ENCODE measurements around the gene STOX1.
A peak's percentile ranks its signal among the peaks of the same experiment; 100 is the strongest.
"Not testable (repeated sequence)": the region's sequence is repeated elsewhere in the genome, so short reads cannot be mapped to it uniquely, and the experiment has no call there.

STOX1 gene

GRCh38 chr10:68880181-68880580 lies 52.9 kb downstream of the STOX1 start:
- no peak for DNase-seq (ENCODE audit: low read depth in 2 of 2)

GRCh38 chr10:68895041-68895440 lies 67.7 kb downstream of the STOX1 start:
- no peak for DNase-seq (ENCODE audit: low read depth in 2 of 2)

DNA sequence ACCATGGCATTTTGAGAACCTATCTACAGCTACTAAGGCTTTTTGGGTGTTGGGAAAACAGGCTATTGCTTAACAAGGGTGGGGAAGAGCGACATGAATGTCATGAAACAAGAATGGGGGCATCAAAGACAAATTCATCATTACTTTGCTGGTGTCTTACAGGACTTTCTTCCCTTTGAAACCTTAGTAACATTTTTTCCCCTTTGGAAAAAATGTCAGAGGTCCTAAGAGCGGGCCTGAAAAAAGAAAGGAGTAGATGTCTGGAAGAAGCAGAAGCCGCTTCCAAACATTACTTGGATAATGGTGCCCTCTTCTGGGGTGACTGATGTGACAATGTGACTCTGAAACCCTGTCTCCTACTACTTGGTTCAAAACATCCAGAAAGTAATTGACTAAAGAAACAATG lies 70.0 kb downstream of the STOX1 start:
- DNase-seq (ENCODE audit: low read depth in 2 of 2) = peak in 1 of 2 experiments; percentile 11

DNA sequence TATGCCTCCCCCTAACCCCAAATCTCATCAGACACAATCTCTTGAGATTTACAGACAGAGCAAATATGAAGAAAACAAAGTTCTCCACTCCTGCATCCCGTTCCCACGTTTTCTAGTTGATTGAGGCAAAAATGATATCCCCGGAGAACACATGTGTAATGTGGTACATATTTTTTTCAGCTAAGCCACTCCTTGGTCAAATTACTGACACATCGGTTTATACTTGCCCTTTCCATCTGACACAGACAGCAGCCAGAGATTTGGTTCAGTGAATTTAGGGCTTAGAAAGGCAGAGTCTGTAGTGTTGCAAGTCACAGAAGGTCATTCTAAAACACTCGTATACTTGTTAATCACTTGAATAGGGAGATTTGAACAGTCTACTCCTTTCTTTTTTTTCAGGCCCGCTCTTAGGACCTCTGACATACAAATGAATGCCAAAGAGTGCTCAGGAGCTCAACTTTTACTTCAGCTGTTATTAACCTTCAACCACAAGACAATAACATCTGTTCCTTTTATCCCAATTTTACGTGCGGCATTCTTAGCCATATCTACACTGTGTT lies 71.9 kb downstream of the STOX1 start:
- DNase-seq (ENCODE audit: low read depth in 2 of 2) = no peak

GRCh38 chr10:68900427-68901104 lies 73.2 kb downstream of the STOX1 start:
- DNase-seq (ENCODE audit: low read depth in 2 of 2) = no peak

DNA sequence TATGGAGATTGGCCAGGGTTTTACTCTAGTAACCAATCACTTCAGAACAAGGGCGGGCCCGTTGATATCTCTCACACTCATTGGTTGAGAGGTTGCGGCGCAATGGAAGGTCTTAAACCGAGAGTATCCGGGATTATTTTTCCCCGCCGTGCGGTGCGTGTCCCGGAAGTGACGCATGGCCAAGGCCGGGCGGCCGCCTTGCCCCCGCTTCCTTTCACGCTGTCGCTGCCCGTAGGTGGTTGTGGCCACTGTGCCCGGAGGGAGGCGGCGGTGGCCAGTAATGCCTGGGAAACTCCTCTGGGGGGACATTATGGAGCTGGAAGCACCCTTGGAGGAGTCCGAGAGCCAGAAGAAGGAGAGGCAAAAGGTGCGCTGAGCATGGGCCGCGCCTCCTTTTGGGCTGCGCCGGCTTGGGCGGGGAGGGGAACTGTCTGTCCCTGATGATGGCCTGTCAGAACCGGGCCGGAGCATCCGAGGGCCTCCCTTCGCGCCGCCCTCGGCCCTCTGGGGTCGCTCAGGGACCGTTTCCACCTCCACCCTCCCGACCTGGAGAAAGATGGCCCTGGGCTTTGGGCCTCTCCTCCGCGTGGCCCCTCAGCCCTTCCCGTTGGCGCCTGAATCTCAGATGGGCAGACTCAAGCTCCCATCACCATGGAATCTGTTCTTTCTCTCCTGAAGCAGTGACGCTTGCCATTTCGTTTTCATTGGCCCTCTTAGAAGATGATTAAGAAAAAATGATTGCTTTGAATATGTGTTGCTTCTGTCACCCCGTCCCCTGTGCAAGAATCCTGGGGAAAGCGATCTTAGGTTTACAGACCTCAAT lies 74.0 kb downstream of the STOX1 start, which contains the start of gene DDX50:
Gene DDX50, plus strand, starts transcription at position 211 of the 823 bp plus-strand sequence. Its CDS starts 70 bp downstream, at position 281.
- peak; percentile 92 to 94 for DNase-seq (ENCODE audit: low read depth in 2 of 2)

DNA sequence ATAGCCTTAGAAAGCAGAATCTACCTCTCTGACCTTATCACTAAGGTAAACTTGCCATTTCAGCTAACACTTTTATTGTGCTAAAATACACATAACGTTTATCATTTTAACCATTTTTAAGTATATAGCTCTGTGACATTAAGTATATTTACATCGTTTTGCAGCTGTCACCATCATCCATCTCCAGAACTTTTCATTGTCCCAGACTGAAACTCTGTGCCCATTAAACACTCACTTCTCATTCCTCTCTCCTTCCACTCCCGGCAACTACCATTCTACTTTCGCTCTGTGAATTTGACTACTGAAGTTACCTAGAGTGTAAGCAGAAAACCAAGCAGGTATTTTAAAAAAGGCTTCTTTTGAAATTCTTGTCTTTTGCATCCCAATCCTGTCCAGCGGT lies 75.1 kb downstream of the STOX1 start:
- DNase-seq (ENCODE audit: low read depth in 2 of 2) = no peak

- no peak for DNase-seq (ENCODE audit: low read depth in 2 of 2)
These were observed 97.3 kb downstream of the STOX1 start for GRCh38 chr10:68924593-68924992.

GRCh38 chr10:68925489-68925888 lies 98.2 kb downstream of the STOX1 start:
- no peak for DNase-seq (ENCODE audit: low read depth in 2 of 2)

DNA sequence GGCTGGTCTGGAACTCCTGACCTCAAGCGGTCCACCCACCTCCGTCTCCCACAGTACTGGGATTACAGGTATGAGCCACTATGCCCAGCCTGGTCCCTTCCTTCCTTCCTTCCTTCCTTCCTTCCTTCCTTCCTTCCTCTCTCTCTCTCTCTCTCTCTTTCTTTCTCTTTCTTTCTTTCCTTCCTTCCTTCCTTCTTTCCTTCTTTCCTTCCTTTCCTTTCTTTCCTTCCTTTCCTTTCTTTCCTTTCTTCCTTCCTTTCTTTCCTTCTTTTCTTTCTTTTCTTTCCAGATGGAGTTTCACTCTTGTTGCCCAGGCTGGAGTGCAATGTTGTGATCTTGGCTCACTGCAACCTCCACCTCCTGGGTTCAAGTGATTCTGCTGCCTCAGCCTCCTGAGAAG lies 101.8 kb downstream of the STOX1 start:
- not testable (repeated sequence) for DNase-seq (ENCODE audit: low read depth in 2 of 2)

GRCh38 chr10:68929888-68930287 lies 102.6 kb downstream of the STOX1 start:
- DNase-seq (ENCODE audit: low read depth in 2 of 2) = not testable (repeated sequence)

DNA sequence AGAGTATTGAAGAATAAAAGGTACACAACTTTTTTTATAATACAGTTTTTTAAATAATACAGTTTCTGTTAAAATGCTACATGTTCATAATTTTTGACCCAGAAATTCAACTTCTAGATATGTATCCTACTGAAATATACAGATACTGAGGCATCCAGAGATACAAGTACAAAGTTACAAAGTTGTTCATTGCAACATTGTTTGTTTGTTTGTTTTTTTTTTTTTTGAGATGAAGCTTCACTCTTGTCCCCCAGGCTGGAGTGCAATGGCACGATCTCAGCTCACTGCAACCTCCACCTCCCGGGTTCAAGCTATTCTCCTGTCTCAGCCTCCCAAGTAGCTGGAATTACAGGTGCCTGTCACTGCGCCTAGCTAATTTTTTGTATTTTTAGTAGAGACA lies 105.5 kb downstream of the STOX1 start:
- not testable (repeated sequence) for DNase-seq (ENCODE audit: low read depth in 2 of 2)

GRCh38 chr10:68934994-68935393 lies 107.7 kb downstream of the STOX1 start:
- no peak for DNase-seq (ENCODE audit: low read depth in 2 of 2)

- DNase-seq (ENCODE audit: low read depth in 2 of 2) = no peak
These were observed 110.8 kb downstream of the STOX1 start for GRCh38 chr10:68938117-68938516.

- no peak for DNase-seq (ENCODE audit: low read depth in 2 of 2)
These were observed 111.6 kb downstream of the STOX1 start for GRCh38 chr10:68938884-68939283.

DNA sequence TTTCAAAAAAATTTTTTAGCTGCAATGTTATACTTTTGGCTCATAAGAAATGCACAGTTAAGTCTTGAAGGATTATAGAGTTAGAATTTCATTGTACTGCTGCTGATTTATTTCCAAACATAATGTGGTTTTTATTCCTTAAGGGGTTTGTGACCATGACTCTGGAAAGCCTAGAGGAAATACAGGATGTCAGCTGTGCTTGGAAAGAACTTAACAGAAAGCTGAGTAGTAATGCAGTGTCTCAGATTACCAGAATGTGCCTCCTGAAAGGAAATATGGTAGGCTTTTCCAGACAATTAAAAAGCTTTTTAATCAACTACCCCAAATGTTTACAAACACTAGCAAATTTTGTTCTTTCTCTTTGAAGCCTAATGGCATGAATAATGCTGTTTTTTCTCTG lies 113.6 kb downstream of the STOX1 start:
- DNase-seq (ENCODE audit: low read depth in 2 of 2) = not testable (repeated sequence)
